ENCODE results near the gene LMO7.

The LMO7 gene

DNA sequence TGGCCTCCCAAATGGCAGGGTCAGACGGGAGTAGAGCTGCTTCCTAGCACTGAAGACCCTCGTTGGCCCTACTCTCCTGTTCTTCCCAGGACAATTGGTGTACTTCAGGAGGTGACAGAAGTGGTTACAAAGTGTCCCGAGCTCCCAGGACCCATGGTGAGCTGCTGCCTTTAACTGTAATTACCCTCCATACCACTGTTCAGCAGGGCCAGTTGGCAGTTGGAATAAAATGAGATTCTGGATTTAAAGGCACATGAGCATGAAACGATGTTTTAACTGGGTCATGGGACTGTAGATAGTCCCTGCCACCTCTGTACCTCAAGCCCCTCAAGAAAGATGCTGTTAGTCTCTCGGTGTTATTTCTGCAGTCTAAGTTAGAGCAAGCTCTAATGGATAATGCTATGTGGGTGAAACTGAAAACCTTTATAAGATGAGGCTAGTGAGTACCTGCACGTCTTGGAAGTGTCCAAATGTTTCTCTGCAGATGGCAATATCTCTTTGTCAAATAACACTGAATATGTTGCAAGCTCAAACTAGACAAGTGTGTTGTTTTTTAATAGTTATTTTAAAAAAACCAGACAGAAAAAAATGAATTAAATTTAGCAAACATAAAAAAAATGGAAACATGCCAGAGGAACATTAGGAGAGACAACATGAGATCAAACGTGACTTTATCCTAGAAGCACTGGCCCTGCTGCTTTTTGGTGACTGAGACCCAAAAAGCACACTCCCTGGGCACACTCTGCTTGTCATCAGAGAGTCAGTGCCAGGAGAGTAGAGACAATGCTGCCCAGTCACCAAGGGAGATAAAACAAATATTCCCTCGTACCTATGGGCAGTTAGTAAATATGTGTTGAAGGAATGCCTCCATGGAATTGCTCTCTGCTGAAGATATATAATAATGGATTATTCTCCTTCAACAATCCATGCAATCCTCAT lies 266.3 kb downstream of the LMO7 start:
- TF ChIP-seq, protein P1, sequence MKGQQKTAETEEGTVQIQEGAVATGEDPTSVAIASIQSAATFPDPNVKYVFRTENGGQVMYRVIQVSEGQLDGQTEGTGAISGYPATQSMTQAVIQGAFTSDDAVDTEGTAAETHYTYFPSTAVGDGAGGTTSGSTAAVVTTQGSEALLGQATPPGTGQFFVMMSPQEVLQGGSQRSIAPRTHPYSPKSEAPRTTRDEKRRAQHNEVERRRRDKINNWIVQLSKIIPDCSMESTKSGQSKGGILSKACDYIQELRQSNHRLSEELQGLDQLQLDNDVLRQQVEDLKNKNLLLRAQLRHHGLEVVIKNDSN (IDR thresholded peaks at IDR 0.05) = no peak
- TF ChIP-seq ZBTB7A (IDR thresholded peaks at IDR 0.05; ENCODE audit: low read depth) (no peak), RAD21 (IDR thresholded peaks at IDR 0.05; ENCODE audit: low read depth) (no peak), NFIC (IDR thresholded peaks at IDR 0.05) (no peak), EGR1 (IDR thresholded peaks at IDR 0.05) (no peak), CREB1 (IDR thresholded peaks at IDR 0.05; ENCODE audit: low read depth) (no peak)

DNA sequence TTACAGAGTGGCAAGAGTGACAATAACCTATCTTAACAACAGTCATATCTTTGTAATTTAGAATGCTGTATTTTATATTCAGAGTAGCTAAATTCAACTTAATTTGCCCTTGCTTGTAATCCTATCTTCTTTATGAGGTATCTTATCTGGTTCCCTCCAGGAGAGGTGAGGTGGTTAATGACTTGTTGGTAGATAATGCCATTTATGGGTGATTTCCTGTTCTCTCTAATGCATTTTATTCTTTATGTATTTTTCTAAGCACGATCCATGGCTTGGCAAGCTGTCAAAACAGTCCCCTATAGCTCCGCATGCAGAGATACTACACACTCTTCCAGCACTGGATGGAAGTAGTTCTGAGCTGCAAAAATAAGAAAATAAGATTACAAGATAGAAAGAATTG lies 267.9 kb downstream of the LMO7 start:
- no peak for TF ChIP-seq EP300 (IDR thresholded peaks at IDR 0.05; ENCODE audit: borderline replicate concordance)
- TF ChIP-seq, protein P1 (IDR thresholded peaks at IDR 0.05) = no peak

DNA sequence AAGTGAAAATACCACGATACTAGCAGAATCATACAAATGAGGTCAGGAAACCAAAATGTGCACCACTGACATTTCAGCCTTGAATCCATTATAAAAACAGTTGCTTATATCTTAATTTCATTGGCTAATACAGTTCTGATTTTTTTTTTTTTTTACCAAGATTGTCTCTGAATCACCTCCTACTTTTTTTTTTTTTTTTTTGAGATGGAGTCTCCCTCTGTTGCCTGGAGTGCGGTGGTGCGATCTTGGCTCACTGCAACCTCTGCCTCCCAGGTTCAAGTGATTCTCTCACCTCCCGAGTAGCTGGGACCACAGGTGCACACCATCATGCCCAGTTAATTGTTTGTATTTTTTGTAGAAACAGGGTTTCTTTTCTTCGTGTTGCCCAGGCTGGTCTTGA lies 270.2 kb downstream of the LMO7 start:
- no peak for TF ChIP-seq EP300 (IDR thresholded peaks at IDR 0.05; ENCODE audit: borderline replicate concordance)

DNA sequence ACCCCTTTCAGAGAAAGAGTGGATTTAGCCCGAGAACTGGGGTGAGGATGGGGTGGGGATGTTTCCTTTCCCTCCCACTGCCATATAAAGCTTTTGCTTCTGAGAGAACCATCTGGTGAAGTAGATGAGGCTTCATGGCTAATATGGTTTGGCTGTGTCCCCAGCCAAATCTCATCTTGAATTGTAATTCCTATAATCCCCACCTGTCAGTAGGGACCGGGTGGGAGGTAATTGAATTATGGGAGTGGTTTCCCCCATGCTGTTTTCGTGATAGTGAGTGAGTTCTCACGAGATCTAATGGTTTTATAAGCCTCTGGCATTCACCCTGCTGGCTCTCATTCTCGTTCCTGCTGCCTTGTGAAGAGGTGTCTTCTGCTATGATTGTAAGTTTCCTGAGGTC lies 270.9 kb downstream of the LMO7 start:
- no peak for TF ChIP-seq FOXM1 (IDR thresholded peaks at IDR 0.05; ENCODE audit: borderline replicate concordance, low read depth)
- TF ChIP-seq ZBTB7A (IDR thresholded peaks at IDR 0.05; ENCODE audit: low read depth) = no peak
- TF ChIP-seq, protein P2, sequence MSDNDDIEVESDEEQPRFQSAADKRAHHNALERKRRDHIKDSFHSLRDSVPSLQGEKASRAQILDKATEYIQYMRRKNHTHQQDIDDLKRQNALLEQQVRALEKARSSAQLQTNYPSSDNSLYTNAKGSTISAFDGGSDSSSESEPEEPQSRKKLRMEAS (IDR thresholded peaks at IDR 0.05) = no peak
- no peak for TF ChIP-seq NFIC (IDR thresholded peaks at IDR 0.05)
- no peak for TF ChIP-seq CREB1 (IDR thresholded peaks at IDR 0.05; ENCODE audit: low read depth)
- TF ChIP-seq YY1 (IDR thresholded peaks at IDR 0.05; ENCODE audit: low read depth) = no peak
- TF ChIP-seq, protein P3, sequence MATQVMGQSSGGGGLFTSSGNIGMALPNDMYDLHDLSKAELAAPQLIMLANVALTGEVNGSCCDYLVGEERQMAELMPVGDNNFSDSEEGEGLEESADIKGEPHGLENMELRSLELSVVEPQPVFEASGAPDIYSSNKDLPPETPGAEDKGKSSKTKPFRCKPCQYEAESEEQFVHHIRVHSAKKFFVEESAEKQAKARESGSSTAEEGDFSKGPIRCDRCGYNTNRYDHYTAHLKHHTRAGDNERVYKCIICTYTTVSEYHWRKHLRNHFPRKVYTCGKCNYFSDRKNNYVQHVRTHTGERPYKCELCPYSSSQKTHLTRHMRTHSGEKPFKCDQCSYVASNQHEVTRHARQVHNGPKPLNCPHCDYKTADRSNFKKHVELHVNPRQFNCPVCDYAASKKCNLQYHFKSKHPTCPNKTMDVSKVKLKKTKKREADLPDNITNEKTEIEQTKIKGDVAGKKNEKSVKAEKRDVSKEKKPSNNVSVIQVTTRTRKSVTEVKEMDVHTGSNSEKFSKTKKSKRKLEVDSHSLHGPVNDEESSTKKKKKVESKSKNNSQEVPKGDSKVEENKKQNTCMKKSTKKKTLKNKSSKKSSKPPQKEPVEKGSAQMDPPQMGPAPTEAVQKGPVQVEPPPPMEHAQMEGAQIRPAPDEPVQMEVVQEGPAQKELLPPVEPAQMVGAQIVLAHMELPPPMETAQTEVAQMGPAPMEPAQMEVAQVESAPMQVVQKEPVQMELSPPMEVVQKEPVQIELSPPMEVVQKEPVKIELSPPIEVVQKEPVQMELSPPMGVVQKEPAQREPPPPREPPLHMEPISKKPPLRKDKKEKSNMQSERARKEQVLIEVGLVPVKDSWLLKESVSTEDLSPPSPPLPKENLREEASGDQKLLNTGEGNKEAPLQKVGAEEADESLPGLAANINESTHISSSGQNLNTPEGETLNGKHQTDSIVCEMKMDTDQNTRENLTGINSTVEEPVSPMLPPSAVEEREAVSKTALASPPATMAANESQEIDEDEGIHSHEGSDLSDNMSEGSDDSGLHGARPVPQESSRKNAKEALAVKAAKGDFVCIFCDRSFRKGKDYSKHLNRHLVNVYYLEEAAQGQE (IDR thresholded peaks at IDR 0.05; ENCODE audit: low read depth) = no peak
- no peak for TF ChIP-seq RAD21 (IDR thresholded peaks at IDR 0.05; ENCODE audit: low read depth)
- TF ChIP-seq TAF1 (IDR thresholded peaks at IDR 0.05; ENCODE audit: low read depth) = no peak
- TF ChIP-seq EP300 (IDR thresholded peaks at IDR 0.05; ENCODE audit: borderline replicate concordance) = no peak
- no peak for TF ChIP-seq EGR1 (IDR thresholded peaks at IDR 0.05)
- TF ChIP-seq TEAD4 (IDR thresholded peaks at IDR 0.05) = no peak
- TF ChIP-seq TCF12 (IDR thresholded peaks at IDR 0.05; ENCODE audit: low read depth) = no peak
- TF ChIP-seq, protein P1 (IDR thresholded peaks at IDR 0.05) = no peak

DNA sequence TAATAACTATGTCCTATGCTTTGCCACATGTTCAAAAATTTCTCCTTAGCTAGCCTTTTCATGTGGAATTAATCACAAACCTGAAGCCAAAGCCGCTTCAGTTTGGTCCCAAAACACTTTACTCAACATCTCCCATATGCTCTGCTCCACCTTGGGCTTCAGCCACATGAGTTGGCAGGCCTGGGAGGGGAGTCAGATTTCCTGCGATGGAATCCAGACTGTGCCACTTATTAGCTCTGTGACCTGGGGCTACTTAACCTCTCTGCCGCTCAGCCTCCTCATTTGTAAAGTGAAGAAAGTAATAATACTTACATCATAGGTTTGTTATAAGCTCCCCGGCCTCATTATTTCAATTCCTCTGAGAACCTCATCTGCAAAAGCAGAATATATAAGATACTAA lies 272.0 kb downstream of the LMO7 start:
- no peak for TF ChIP-seq TAF1 (IDR thresholded peaks at IDR 0.05; ENCODE audit: low read depth)
- TF ChIP-seq TEAD4 (IDR thresholded peaks at IDR 0.05) = no peak
- TF ChIP-seq YY1 (IDR thresholded peaks at IDR 0.05; ENCODE audit: low read depth) = no peak
- TF ChIP-seq FOXM1 (IDR thresholded peaks at IDR 0.05; ENCODE audit: borderline replicate concordance, low read depth) = no peak
- no peak for TF ChIP-seq ZBTB7A (IDR thresholded peaks at IDR 0.05; ENCODE audit: low read depth)
